SHP77 (cell line): ENCODE data around the gene CCR3.
A peak's percentile ranks its signal among the peaks of the same experiment; 100 is the strongest.

Experiments used
- DNase-seq, 2 experiments: peaks; one replicate each; lab custom pipeline; 2025; lab: John Stamatoyannopoulos, UW

The CCR3 gene

DNA sequence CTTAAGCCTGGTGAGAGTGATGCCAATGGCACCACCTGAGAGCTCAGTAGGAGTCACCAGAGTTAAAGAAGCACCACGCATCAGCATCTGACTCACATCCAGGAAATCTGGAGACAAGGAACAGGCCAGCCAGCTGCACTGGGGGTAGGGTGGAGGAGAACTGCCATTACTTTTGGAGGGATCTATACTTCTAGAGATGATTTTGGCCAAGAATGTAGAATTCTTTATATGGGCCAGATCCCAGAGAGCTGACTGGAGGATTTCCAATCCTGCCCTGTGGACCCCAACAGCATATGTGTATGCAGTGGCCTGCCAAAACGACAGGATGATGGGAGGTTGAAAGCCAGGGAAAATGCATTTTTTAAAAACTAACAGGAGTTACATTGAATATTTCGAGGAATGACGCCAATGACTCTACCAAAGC is 29.8 kb downstream of the CCR3 start:
- no peak for DNase-seq

GRCh38 chr3:46276497-46277099 is 34.3 kb downstream of the CCR3 start:
- DNase-seq = peak in 1 of 2 experiments; percentile 17

DNA sequence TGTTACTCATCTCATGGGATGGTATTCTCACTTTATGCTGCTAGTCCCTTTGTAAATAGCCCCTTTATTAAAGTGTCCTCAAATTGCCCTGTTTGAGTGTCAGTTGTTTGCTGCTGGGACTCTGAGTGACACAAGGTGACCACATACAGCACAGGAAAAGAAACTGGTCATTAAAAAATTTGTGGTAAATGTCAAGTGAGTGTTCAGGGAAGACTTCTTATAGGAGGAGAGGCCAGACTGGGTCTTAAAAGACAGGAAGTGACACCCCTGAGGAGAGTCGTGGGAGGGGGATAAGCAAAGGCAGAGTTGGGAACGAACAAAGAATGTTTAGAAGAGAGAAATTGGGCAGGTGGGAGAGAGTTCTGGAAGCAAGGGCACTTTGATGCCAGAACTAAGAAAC is 35.2 kb downstream of the CCR3 start:
- DNase-seq = no peak

DNA sequence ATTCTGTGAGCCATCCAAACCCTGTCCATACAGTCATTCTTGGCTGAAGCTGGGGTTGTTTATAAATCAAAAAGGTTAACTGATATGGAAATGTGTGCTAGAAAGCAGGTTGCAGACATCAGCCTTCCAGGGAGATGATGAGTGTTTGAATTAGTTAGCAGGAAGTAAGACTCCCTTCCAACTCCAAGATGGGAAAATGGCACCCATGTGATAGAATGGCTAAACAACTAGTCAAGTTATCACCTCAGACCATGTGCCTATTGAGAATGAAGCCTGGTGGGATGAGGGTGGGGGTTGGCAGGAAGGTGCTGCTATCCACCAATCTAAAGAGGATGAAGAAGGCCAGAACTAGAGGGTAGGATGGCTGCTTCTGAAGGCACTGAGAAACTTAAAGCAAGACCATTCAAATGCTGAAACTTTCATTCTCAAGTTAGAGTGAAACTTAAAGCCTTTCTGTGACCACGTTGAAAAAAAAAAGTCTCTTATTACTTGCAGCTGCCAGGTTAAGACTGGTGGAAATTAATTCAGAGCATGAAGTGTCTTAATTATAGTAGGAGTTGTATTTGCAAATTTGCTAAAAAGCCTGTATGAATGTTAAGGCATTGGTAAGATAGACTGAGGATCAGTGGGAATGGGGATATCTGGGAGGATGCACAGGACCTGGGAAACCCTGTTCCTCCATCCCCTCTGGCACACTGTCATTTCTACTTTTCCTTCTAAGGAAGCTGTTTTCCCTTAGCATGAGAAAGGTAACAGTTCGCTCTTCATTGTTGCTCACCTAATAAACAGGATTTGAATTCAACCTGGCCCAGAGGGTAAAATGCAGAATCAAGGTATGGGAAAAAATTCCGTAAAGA is 36.8 kb downstream of the CCR3 start:
- no peak for DNase-seq

- DNase-seq = no peak
These were observed 38.0 kb downstream of the CCR3 start for GRCh38 chr3:46280105-46280797.

GRCh38 chr3:46281551-46281950 is 39.3 kb downstream of the CCR3 start:
- DNase-seq = no peak

GRCh38 chr3:46282041-46282440 is 39.8 kb downstream of the CCR3 start:
- DNase-seq = no peak

DNA sequence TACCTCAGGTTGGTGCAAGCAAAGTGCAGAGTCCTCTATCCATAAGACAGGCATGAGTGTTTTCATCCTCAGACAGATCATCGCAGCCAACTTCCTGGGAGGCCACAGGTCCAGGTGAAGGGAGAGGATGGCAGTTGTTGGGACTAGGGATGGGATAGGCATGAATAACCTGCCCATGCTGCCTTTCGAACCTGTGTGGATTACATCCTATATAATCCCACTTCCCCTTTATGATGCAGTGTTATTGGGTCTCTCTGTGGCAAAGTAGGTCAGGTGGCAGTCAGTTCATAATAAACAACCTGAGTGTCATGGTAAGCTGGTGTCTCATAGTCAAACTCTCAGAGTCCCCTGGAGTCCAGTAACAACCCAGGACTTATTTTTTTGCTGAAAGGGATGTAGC is 40.4 kb downstream of the CCR3 start:
- no peak for DNase-seq

DNA sequence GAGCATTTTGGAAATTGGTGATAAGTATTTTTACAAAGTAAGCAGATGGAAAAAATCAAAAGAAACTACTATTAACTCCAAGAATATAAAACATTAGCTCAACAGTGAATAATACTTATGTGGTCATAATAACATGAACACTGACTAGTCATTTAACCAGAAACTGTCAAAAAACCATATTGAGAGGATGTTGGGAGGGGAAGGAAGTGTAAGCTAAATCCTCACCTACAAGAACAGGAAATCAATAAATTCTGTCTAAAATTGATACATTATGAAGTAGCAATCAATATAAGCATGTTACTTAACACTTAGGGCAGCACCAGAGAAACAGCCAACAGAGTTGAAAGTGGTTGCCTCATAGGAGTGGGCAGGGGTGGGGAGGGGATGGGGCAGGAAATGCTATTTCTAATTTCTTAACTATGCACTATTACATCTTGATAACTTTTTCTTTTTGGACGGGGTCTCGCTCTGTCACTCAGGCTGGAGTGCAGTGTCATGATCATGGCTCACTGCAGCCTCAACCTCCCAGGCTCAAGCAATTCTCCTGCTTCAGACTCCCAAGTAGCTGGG is 41.7 kb downstream of the CCR3 start:
- DNase-seq = no peak

GRCh38 chr3:46284981-46285683 is 42.9 kb downstream of the CCR3 start:
- no peak for DNase-seq

GRCh38 chr3:46285931-46286619 is 43.8 kb downstream of the CCR3 start:
- no peak for DNase-seq

DNA sequence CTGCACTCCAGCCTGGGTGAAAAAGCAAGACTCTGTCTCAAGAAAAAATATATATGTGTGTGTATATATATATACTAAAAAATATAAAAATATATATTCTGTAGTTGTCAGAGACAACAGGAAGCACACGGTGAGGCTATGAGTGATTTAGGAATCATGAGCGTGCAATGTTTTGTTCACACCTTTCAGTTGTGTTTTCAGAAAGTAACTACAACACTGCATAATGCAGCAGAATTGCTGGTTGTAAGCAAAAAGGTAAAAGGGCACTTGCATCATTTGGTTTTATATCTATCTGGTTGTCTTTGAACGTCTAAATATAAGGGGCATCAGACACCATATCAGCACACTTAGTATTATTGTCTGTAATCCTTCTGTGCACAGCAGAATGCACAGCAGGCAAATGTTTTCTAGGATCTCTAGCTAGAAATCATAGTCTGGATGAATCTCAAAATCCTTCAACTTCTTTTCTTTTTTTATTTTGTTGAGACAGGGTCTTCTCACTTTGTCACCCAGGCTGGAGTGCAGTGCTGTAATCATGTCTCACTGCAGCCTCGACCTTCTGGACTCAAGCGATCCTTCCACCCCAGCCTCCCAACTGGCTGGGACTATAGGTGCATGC is 44.8 kb downstream of the CCR3 start:
- DNase-seq = no peak

DNA sequence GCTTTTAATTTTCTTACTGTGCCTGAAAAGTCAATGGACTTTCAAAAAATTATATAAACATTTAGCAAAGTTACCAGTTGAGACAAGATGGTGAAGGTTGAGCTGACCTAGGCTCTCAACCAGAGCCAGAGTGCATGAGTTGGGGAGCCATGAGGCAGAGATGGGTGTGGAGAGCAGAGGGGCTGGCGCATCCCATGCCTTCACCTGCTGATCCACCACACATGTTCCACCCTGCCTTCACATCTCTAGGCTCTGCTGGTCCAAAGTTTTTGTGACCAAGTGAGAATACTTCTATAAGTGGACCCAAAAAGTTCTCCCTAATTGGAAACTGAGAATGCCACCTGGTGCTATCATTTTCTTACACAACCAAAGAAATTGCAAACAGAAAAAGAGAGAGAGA is 47.3 kb downstream of the CCR3 start:
- DNase-seq = no peak

DNA sequence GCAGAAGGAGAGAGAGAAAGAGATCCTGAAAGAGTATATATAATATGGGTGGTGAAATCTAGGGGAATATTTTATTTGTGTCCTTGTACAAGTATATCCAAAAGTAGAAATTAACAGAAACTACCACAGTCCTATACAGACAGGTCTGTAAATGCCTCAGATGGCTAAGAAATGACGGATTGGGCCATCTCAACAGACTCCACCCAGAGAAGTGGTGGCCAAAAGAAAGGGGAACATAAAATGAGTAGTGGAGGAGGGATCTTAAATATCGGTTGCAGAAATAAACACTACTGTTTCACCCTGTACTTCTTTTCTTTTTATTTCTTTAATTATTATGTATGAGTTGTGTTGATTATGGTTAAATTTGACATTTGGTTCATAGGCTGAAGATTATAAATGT is 47.7 kb downstream of the CCR3 start:
- no peak for DNase-seq

DNA sequence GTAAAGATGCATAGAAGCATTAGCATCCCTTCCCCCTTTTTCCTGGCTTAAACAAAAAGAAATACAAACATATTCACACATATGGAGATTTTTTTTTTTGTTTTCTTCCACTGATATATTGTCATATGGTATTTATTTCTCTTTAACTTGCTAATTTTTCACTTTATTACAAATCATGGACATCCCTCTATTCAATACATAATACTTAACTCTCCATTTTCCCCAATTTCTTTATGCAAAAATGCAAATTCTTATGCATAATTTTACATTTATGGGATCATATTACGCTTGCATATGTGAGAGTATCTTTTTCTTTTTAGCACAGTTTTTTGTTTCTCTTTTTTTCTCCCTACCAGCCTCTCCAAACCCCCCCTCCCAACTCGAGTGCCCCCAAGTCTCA is 48.8 kb downstream of the CCR3 start:
- no peak for DNase-seq

DNA sequence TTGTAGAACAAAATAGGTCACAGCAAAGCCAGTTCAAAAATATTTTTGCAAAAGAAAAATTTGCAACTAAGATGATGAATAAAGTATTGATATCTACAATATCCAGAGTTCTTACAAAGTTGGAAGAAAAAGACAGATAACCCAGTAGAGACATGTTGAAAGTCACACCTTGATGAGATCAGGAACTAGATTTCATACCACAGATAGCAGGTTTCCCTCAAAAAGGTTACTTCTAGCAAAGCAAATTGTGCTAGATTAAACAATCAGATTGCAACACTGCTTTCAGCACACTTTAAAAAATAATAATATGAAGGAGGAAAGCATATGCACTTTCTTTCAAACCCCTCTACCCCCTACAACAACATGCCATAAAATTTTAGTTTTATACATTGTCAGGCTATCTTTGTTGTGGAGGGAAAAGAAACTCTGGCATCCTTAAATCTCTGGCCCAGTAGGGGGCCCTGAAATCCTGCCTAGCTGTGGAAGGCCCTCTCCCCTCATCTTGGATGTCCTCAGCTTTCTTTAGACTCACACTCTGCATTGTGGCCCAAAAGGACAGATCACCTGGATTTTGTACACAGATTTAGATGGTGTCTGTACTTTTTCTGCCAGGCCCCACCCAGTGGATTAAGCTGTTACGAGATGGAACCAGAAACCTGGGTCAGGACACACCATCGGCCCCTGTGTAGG is 50.9 kb downstream of the CCR3 start:
- DNase-seq = no peak

DNA sequence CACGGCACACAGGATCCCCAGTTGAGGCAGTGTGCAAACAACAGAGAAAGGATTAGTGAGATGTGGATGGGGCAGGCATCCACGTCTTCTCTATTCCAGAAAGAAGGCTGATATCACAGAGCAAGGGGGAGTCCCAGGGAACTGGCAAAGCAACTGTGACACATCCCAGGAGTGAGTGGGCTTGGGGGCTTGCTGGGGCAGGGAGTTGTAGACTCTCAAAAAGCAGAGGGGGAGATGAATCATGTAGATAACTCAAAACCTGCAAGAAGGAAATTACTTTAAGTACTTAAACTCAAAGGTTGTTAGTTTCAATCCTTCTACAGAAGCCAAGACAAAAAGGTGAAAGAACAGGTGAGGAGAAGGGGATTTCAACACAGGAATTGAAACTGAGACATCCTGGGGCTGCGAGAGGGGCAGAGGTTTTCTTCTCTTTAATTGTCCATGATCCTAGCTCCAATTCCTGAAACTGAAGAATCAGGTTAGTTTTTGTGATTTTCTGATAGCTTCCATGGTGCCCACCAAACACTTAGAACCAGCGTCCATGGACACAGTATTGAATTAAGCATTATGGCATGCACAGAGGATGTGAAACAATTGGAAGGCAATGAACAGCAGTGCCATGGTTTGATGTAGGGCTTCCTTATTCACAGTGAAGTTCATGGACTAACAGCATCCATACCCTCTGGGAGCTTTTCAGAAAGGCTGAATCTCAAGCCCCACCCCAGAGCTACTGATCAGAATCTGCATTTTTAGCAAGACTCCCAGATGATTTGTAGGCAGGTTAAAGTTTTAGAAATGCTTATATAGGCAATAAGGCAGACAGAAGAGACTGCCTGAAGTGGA is 52.0 kb downstream of the CCR3 start:
- no peak for DNase-seq

- no peak for DNase-seq
These were observed 54.6 kb downstream of the CCR3 start for GRCh38 chr3:46296826-46297225.

DNA sequence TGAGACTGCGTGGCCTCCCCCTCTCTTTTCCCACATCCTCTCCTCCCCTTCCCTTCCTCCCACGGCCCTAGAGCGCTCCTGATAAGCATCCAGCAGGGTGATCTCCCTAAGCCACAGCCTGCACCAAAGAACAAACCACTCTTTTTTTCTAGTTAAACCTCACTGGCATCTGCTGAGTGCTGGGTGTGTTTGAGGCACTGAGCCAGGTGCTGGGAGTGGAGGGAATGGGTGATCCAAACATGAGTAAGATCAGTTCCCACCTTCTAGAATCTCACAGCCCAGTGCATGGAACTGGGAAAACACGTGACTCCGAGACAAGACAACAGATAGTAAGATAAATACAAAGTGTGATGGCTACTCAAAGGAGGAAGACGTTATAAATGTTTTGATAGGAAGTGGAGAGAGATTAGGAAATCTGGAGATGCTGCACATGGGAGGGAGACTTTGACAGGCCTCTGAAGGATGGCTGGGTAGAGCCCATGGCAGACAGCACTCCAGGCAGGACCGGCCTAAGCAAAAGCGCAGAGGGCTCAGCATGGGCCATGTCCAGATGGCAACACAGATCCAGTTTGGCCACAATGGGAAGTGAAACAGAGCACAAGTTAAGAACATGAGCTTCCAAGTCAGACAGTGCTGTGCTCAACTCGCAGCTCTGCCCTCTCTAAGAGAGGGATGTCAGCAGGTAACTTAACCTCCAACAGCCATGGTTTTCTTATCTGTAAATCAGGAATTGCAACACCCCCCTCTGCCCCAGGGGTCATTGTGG is 55.6 kb downstream of the CCR3 start:
- no peak for DNase-seq
